Airway epithelial cell (primary cell): ENCODE measurements around the gene DUSP22. TPM values are rescaled to one million over a fixed set of nuclear protein-coding genes. Genes with fewer than 3 reads are reported as not detected.

Source experiments
- total RNA-seq: library from RNA; depleted of rRNA; stranded (reverse); fragments of >200 nt; gene quantifications from 2 replicates; pipeline ENCODE4 v1.2.3, GENCODE V29; 2015

Gene DUSP22
- total RNA-seq, result 24.3 and 37.9 TPM in 2 replicates

DNA sequence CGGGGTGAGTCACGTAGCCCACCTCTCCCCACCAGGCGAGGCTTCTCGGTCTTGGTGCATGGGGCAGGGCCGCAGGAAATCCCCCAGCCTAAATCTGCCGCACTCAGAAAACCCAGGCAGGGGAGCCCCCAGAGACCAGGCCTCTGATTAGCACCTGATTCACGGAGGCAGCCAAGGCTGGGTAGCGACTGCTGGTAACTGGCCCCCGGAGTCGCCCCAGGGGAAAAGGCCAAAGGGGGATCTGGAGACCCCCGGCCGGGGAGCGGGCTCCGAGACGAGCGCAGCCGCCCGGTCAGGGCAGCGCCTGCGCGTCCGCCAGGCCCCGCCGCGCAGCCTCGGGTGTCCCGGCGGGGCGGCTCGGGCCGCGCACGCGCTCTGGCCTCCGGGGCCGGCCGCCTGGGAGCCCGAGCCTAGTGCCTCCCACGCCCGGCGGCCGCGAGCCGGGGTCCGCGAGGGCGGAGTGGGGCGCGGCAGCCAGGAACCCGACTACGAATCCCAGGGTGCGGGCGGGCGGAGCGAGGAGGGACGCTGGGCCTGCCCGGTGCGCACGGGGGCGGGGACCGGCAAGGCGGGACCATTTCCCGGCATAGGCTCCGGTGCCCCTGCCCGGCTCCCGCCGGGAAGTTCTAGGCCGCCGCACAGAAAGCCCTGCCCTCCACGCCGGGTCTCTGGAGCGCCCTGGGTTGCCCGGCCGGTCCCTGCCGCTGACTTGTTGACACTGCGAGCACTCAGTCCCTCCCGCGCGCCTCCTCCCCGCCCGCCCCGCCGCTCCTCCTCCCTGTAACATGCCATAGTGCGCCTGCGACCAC is at the start of gene DUSP22:
Gene DUSP22 (plus strand): TSS at position 791 of the 809 bp plus-strand sequence. CDS start 53 bp downstream, outside the sequence.

GRCh38 chr6:391559-392440 is 99.5 kb downstream of the DUSP22 start, which contains the start of gene IRF4:
IRF4 (plus strand) TSS chr6:391752; CDS start chr6:393153, 1,401 bp downstream.

Other genes starting within 250 kb of the DUSP22 start
- gene IRF4, start 99.3 kb downstream of the DUSP22 start, total RNA-seq, result not detected in 2 replicates